ENCODE measurements around the gene TTYH3.

Gene TTYH3

DNA sequence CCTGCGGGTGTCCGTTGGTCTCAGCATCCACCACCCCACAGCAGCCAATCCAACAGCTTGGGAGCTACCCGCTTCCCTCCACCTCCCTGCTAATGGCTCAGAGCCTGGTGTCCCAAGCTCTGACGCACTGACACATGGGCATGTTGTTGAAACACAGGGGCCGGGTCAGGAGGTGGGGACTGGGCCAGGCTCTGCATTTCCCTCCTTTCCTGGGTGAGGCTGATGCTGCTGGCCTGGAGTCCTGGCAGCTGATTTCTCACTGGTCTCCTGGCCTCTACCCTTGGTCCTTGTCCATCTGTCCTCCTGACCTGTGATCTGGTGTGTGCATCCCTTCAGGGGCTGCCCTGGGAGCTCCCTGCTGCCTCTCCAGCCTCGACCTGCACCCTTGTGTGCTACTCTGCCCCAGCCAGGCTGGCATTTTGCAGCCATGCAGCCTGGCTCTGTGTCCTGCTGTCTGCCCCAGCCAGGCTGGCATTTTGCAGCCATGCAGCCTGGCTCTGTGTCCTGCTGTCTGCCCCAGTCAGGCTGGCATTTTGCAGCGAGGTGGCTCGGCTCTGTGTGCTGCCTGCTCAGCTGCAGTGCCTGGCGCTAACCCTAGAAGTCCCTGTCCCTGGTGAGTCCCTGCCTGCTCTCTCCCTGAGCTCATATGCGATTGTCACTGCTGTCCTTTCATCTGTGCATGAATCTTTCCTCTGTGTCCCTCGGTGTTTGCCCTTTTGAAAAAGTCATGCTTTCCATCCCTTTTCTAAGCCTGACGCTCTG is 70.2 kb downstream of the TTYH3 start:
- peak in 48 of 51 donors; percentile 20 to 94 (median 75) for DNase-seq

DNA sequence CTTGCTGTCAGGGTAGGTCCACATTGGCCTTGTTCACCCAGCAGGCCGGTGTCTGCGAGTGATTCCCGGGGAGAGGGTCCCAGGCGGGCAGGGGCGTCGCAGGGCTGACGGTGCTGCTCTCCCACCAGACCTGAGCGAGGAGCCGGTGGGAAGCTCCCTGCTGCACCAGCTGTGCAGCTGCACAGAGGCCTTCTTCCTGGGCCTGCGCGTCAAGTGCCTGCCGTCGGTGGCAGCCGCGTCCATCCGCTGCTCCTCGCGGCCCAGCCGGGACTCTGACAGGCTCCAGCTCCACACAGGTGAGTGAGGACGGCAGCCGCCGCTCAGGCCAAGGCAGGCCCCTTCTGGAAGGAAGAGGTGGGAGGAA is 70.8 kb downstream of the TTYH3 start:
- peak in 2 of 51 donors; percentile 42 to 71 for DNase-seq

DNA sequence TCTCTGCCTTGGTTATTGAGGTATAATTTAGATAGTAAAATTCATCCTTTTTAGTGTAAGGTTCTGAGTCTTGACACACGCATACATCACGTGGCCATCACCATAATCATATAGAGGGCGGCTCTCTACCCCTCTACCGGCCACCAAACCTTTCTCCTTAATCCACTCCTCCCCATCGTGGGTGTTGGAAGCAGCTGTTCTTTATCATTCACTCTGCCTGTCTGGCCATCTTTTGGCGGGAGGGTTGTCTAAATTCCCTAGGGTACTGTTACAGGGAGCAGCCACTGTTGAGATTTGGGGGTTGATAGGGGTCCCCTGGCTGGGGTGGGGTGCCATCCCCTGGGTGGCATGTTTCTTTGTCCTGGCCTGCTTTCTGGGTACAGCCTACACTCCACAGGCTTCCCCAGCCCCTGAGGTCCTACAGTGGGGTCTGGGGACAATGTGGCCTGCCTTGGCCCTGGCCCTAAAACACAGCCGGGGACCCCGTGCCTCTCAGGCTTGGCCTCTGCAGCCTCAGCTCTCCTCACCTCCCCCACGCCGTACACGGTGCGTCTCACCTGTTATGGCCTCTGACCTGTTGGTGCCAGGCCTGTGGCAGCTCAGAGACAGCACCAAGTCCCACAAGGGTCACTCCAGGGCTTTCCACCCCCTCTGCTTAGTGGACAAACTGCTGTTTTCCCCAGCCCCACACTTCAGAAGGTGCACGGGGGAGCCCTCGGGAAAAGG is 73.7 kb downstream of the TTYH3 start:
- no peak for DNase-seq

DNA sequence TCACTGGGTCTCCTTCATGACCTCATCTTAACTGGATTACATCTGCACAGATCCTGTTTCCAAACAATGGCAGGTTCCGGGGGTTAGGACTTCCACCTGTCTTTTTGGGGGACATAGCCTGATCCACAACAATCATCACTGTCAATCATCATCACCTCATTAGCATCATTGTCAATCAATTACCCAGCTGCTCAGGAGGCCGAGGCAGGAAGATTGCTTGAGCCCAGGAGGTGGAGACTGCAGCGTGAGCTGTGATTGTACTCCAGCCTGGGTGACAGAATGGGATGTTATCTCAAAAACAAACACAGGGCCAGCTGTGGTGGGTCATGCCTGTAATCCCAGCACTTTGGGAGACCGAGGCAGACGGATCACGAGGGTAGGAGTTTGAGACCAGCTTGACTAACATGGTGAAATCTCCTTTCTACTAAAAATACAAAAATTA is 74.9 kb downstream of the TTYH3 start:
- no peak for DNase-seq

DNA sequence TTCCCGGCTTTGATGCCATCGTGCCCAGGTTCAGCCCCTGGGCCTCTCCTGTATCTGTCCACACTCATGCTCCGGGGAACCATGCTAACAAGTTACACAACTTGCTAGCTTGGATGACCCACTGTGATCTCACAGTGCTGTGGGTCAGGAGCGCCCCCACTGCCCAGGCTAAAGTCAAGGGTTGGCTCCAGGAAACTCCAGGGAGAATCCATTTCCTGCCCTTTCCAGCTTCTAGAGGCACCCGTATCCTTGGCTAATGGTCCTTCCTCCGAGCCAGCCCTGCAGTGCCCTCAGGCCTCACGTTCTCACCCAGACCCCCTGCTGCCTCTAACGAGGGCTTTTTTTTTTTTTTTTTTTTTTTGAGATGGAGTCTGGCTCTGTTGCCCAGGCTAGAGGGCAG is 75.7 kb downstream of the TTYH3 start:
- DNase-seq, result no peak

DNA sequence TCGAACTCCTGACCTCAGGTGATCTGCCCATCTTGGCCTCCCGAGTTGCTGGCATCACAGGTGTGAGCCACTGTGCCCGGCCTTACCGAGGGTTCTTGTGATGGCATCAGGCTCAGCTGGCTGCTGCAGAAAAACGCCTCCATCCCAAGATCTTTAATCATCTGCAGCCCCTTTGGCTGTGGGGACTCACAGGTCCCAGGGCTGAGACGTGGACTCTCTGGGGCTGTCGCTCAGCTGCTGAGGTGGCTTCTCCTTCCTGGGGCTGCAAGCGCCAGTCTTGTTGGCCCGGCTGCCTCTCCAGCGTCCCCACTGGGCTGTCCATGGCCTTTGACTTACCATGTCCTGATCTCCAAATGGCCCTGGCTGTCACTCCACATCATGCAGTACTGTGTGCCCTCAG is 76.3 kb downstream of the TTYH3 start:
- DNase-seq, result no peak

DNA sequence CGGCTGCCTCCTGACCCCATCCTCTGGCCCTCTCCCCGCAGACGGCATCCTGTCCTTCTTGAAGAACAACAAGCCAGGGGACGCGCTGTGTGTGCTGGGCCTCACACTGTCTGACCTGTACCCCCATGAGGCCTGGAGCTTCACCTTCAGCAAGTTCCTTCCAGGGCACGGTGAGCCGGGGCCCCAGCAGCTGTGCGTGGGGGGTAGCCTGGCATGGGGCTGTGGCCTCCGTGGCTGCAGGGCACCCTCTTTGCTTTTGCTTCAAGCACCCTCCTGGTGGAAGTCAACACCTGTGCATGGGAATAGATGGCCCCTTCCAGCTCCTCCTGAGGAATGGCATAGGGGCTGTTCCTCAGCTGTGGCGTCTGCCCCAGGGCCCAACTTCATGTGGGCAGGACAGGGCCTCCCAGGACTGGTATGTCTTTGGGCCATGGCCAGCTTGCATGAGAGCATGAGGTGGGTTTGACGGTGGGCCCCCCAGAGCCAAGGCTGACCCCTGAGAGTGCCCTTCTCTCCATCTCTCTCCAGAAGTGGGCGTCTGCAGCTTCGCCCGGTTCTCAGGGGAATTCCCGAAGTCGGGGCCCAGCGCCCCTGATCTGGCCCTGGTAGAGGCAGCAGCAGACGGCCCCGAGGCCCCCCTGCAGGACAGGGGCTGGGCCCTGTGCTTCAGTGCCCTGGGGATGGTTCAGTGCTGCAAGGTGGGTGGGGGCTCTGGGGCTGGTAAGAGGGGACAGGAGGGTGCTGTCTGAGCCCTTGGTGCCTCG is 76.9 kb downstream of the TTYH3 start:
- DNase-seq, result no peak

DNA sequence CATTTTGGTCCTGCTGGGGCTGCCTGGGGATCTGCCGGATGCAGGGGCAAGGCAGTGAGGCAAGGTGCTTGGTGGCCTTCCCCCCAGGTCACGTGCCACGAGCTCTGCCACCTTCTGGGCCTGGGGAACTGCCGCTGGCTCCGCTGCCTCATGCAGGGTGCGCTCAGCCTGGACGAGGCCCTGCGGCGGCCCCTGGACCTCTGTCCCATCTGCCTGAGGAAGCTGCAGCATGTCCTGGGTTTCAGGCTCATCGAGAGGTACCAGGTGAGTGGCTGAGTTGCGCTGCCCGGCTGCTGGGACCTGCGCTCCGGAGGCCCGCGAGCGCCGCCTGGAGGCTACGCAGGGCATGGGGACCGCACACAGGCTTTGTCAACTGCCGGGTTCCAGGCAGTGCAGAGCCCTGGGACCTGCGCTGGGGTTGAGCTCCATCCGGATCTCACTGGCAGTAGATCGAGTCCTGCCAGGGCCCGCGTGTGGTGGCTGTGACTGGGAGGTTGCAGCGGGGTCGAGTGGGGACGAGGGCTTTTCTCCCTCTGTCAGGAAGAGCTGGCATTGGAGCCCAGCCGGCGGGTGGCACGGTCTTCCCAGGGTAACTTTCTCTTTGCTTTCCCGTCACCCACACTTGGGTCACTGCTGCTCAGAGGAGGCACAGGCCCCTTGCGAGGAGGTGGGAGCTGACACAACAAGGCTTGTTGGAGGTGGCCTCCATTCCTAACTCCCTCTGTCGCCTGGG is 77.9 kb downstream of the TTYH3 start:
- DNase-seq, result peak in 40 of 51 donors; percentile 19 to 83 (median 48)

DNA sequence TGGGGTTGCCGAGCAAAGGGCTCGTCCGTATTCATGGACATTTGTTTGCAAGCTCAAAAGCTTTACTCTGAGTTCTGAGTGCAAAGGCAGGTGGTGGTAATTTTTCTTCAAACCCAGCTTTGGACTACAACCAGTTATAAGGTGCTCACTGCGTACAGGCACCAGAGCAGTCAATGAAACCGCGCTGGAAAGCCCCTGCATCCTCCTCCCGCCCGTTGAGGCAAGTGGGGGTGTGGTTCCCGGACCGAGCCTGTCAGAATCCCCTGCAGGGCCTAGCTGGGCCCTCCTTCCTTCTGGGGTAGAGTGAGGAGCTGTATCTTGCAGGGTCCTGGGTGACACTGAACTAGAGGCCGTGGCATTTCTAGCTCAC is 78.5 kb downstream of the TTYH3 start:
- no peak for DNase-seq

DNA sequence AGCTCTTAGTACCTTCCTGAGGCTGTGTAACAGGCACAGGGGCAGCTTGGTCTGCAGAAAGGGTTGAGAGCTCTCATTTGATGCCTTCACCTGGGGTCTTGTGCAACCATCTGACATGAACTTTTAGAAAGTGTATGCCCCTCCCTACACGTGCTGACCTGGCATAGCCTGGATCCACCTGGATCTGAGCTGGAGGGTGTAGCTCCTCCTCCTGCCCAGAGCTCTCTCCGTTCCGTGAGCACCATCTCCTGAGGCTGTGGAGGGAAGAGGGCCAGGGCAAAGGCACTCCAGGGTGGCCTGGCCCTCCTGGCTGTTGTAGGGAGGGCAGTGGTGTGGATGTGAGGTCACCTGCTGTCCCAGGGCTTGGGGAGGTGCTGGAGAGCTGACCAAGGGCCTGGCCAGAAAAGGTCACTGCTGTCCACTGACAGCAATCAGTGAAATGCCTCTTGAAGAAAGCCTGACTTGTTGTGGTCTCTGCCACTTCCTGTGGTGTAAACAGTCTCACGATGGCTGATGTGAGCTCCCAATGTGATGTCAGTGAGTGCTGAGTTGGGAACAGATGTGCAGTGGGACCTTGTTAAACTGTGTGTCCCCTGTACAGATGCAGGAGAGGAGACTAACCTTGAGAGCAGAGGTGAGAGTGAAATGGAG is 79.2 kb downstream of the TTYH3 start:
- DNase-seq, result no peak

DNA sequence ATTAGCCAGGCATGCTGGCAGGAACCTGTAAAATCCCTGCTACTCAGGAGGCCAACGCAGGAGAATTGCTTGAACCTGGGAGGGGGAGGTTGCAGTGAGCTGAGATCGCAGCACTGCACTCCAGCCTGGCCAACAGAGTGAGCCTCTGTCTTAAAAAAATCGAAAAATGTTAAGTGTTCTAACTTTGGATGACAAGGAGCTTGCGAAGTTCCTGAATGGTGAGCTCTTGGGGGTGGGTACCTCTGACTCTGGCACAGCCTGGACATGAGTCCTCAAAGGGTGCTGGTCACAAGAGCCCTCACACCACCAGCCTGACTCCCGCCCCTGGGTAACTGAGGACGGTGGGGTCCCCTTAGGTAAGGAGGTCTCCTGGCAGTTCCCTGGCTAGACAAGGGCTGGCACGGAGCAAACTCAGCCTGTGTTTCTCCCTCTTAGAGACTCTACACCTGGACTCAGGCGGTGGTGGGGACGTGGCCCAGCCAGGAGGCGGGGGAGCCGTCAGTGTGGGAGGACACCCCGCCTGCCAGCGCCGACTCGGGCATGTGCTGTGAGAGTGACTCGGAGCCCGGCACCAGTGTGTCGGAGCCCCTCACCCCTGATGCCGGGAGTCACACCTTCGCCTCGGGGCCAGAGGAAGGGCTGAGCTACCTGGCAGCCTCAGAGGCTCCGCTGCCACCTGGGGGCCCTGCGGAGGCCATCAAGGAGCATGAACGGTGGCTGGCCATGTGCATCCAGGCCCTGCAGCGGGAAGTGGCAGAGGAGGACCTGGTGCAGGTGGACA is 80.3 kb downstream of the TTYH3 start:
- DNase-seq, result no peak

DNA sequence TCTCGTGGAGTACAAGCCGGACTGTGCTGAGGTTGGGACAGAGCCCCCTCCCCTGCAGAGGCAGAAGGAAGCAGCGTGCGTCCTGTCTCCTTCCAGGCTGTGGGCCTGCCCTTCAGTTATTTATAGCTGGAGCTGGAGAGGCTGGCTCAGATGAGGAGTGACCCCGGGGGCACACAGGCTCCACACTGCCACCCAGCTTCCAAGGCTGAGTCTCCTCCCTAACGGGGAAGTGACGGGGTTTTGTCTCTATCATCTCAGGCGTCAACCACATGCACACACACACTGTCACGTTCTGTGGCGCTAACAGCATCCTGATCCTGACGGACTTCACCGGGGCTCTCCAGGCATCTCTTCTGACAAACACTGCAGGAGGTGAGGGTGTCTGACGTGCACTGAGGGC is 81.6 kb downstream of the TTYH3 start:
- DNase-seq, result peak in 1 of 51 donors; percentile 31

DNA sequence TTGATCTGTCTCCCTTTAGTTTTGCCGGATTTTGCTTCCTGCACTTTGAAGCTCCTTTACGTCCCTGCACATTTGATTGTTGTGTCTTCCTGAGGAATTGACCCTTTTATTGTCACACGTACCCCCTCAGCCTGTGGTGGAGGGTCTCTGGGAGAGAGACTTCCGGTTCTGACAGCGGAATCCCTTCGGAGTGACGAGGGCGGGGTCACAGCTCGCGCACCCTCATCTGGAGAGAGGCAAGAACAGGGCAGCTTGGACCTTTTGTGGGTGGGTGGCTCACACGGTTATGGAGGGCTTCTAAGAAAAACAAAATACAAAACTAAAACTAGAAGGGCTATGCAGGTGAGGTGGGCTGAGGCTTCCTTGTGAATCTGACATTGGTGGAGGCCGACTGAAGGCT is 82.2 kb downstream of the TTYH3 start:
- no peak for DNase-seq
